ENCODE measurements around the gene ASB15. TPM values are rescaled to one million over a fixed set of nuclear protein-coding genes. Genes with fewer than 3 reads are reported as not detected.

The ASB15 gene
- total and polyA plus RNA-seq, 8 donors, result not detected

DNA sequence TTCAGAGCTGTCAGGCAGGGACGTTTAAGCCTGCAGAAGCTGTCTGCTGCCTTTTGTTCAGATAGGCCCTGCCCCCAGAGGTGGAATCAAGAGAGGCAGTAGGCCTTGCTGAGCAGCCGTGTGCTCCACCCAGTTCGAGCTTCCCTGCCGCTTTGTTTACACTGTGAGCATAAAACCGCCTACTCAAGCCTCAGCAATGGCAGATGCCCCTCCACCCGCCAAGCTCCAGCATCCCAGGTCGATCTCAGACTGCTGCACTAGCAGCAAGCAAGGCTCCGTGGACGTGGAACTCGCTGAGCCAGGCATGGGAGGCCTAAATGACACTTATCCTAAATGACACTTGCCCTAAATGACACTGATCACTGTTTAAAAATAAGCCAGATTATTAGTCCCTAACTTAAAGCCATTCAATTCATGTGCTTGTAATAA lies 6.8 kb upstream of the ASB15 start:
- DNase-seq, result peak in 1 of 2 donors; percentile 54
- H3K36me3 ChIP-seq, result no peaks in the 10 kb centered on the region
- no peaks in the 10 kb centered on the region for H3K9me3 ChIP-seq
- TF ChIP-seq EP300 (IDR thresholded peaks at IDR 0.05) (no peak), POLR2A (IDR thresholded peaks at IDR 0.05) (no peak), POLR2AphosphoS5 (IDR thresholded peaks at IDR 0.05) (no peak)
- TF ChIP-seq, protein P1, sequence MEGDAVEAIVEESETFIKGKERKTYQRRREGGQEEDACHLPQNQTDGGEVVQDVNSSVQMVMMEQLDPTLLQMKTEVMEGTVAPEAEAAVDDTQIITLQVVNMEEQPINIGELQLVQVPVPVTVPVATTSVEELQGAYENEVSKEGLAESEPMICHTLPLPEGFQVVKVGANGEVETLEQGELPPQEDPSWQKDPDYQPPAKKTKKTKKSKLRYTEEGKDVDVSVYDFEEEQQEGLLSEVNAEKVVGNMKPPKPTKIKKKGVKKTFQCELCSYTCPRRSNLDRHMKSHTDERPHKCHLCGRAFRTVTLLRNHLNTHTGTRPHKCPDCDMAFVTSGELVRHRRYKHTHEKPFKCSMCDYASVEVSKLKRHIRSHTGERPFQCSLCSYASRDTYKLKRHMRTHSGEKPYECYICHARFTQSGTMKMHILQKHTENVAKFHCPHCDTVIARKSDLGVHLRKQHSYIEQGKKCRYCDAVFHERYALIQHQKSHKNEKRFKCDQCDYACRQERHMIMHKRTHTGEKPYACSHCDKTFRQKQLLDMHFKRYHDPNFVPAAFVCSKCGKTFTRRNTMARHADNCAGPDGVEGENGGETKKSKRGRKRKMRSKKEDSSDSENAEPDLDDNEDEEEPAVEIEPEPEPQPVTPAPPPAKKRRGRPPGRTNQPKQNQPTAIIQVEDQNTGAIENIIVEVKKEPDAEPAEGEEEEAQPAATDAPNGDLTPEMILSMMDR (IDR thresholded peaks at IDR 0.05), result no peak
- H3K4me1 ChIP-seq, result no peaks in the 10 kb centered on the region
- H3K27ac ChIP-seq, result no peak overlapping the region
- intact Hi-C loops (cut with DNase I; ENCODE audit: low total_unique reads), result no loop called here
- H3K4me3 ChIP-seq, result no peak overlapping the region
- 30 to 38% (median 35%) methylated on average over 9 to 10 of the region's 10 CpGs for WGBS, 5 donors
- peaks cover 0 to 7% (median 0%) of the 10 kb centered on the region in 3 donors for H3K27me3 ChIP-seq

GRCh38 chr7:123598657-123599056 lies 3.0 kb upstream of the ASB15 start:
- no peaks in the 10 kb centered on the region for H3K4me1 ChIP-seq
- intact Hi-C loops (cut with DNase I; ENCODE audit: low total_unique reads), result no loop called here
- WGBS, 5 donors, result 52 to 64% (median 61%) methylated on average over 3 of the region's 3 CpGs
- DNase-seq, result no peak
- no peaks in the 10 kb centered on the region for H3K9me3 ChIP-seq
- H3K36me3 ChIP-seq, result no peaks in the 10 kb centered on the region
- peaks cover 0 to 7% (median 0%) of the 10 kb centered on the region in 3 donors for H3K27me3 ChIP-seq
- no peak for TF ChIP-seq POLR2A (IDR thresholded peaks at IDR 0.05)
- no peak for TF ChIP-seq POLR2AphosphoS5 (IDR thresholded peaks at IDR 0.05)
- no peak for TF ChIP-seq EP300 (IDR thresholded peaks at IDR 0.05)
- TF ChIP-seq, protein P1 (IDR thresholded peaks at IDR 0.05), result no peak
- no peak overlapping the region for H3K4me3 ChIP-seq
- no peak overlapping the region for H3K27ac ChIP-seq

DNA sequence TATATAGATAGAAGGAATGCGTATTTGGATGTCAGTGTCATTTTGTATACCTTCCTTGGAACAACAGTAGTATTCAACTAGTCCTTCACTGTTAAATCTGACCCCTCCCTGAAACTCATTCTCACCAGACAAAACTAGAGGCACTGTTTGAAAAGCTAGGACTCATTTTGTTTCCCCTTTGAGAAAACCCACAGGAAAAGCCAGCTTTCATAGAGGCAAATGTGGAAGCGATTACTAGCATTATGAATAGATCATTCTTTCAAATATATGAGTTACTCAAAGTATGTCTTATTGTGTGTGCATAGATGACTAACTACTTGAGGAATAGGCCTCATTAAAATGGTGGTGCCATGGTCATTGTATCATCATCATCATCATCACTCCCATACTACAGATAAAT lies 1.9 kb upstream of the ASB15 start:
- no peaks in the 10 kb centered on the region for H3K4me1 ChIP-seq
- DNase-seq, result no peak
- 89 to 93% (median 91%) methylated on average over 2 of the region's 2 CpGs for WGBS, 5 donors
- H3K9me3 ChIP-seq, result no peaks in the 10 kb centered on the region
- H3K27ac ChIP-seq, result no peak overlapping the region
- H3K27me3 ChIP-seq, result peaks cover 0 to 4% (median 0%) of the 10 kb centered on the region in 3 donors
- H3K4me3 ChIP-seq, result no peak overlapping the region
- intact Hi-C loops (cut with DNase I; ENCODE audit: low total_unique reads), result no loop called here
- H3K36me3 ChIP-seq, result no peaks in the 10 kb centered on the region
- TF ChIP-seq EP300 (IDR thresholded peaks at IDR 0.05) (no peak), POLR2AphosphoS5 (IDR thresholded peaks at IDR 0.05) (no peak)

DNA sequence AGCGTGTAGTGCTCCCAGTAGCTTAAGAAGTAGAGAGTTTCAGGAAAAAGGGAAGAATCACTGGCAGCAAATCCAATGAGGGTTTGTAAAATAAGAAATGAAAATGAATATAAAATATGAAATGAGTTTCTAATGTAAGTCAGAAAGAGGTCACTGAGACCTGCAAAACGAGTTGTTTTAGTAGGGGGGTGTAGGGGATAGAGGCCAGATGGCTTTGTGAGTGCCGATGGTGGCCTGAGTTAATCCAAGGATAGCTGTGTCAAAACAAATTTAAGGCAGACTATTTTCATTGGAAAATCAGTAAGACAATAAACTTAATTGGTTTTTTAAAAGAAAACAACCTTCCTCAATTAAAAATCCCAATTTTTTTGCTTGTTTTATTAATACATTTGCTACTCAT lies 745 bp upstream of the ASB15 start:
- H3K4me1 ChIP-seq, result no peaks in the 10 kb centered on the region
- TF ChIP-seq, protein P1 (IDR thresholded peaks at IDR 0.05), result no peak
- TF ChIP-seq EP300 (IDR thresholded peaks at IDR 0.05) (no peak), POLR2A (IDR thresholded peaks at IDR 0.05) (no peak), POLR2AphosphoS5 (IDR thresholded peaks at IDR 0.05) (no peak)
- no peak overlapping the region for H3K27ac ChIP-seq
- 51 to 60% (median 51%) methylated on average over 3 of the region's 3 CpGs for WGBS, 5 donors
- H3K4me3 ChIP-seq, result no peak overlapping the region
- DNase-seq, result no peak
- H3K36me3 ChIP-seq, result no peaks in the 10 kb centered on the region
- H3K9me3 ChIP-seq, result no peaks in the 10 kb centered on the region
- no peaks in the 10 kb centered on the region for H3K27me3 ChIP-seq
- intact Hi-C loops (cut with DNase I; ENCODE audit: low total_unique reads), result no loop called here

- TF ChIP-seq, protein P1 (IDR thresholded peaks at IDR 0.05), result no peak
- TF ChIP-seq POLR2A (IDR thresholded peaks at IDR 0.05) (no peak), EP300 (IDR thresholded peaks at IDR 0.05) (no peak), POLR2AphosphoS5 (IDR thresholded peaks at IDR 0.05) (no peak)
- no peak for DNase-seq
- 80 to 85% (median 81%) methylated on average over 3 of the region's 3 CpGs for WGBS, 5 donors
- Histone ChIP-seq H3K9me3 (no peaks in the 10 kb centered on the region), H3K27me3 (no peaks in the 10 kb centered on the region), H3K27ac (no peak overlapping the region), H3K36me3 (no peaks in the 10 kb centered on the region), H3K4me1 (no peaks in the 10 kb centered on the region), H3K4me3 (no peak overlapping the region)
- intact Hi-C loops (cut with DNase I; ENCODE audit: low total_unique reads), result no loop called here
Observed at GRCh38 chr7:123602648-123603047, 1.0 kb downstream of the ASB15 start.

Measured in stomach (tissue), 9 donors.